Esophagus squamous epithelium (tissue), 4 donors: ENCODE data around the gene HTR2B.

Source experiments
- CTCF ChIP-seq, 6 experiments: fragments of 450-650 bp in 4 of 6; fragments of 200-600 bp in 2 of 6; sonication (generic) in 2 of 6; IDR thresholded peaks; one replicate each; pipeline ENCODE4 v1.5.1; 2016 to 2019; ENCODE audit warnings: antibody characterized with exemption in 6 of 6, mild to moderate bottlenecking in 4 of 6, moderate library complexity in 4 of 6
- POLR2A ChIP-seq, 4 donors: fragments of 450-650 bp; IDR thresholded peaks; one replicate each; pipeline ENCODE4 v1.6.1; 2017; ENCODE audit warnings: antibody characterized with exemption in 4 of 4, mild to moderate bottlenecking in 4 of 4, moderate library complexity in 3 of 4

GRCh38 chr2:231124838-231125568, at the start of gene HTR2B:
- TF ChIP-seq POLR2A (IDR thresholded peaks at IDR 0.05) (no peak), CTCF (IDR thresholded peaks at IDR 0.05) (no peak)
